Effector CD8-positive, alpha-beta T cell (primary cell): ENCODE measurements around the gene ZBTB20.

Source experiments
- DNase-seq: peaks from one replicate; lab custom pipeline; 2025; lab: John Stamatoyannopoulos, UW

ZBTB20 gene

DNA sequence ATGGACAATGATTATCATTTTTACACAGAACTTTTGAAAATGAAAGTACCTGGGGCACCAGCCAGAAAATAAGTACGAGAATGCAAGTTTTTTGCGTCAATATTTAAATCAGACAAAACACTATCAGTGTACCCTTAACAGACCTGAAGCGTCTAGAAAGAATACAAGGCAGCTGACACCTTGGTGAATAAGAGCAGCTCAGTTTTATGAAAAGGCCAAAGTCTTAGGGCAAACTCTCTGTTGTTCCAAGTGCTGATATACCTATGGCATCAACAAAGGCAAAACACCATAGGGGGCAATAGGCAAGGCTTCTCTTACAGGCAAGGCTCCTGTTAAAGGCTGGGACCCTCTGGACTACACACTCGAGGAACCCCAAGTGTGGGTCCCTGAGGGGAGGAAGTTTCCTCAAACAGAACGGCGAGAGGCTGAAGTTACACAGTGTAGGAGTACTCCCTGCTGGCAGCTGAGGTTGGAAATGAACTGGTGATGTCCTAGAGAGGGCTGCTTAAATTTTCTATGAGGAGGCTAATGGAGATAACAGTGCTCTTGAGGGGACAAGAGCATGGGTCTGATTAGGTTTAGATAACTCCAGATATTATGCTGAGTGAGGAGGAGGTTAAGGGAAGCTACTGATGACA, 562.2 kb downstream of the ZBTB20 start:
- no peak for DNase-seq

DNA sequence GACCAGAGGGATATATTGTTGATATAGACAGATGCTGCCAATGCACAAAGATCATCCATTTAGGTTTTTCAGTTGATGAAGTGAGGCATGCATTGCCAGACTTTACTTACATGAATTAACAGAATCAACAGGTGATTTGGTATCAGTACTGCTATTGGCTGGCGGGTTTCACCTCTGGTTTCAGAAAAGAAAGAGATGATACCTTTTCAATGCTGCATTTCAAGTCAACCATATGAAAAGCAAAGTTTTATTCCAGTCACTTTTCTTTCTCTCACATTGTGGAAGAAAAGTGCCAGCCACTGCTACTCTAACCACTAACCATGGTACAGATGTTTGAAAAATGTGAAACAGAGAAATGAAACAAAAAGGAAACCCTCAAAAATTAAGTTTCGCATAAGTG, 564.2 kb downstream of the ZBTB20 start:
- no peak for DNase-seq

GRCh38 chr3:114572364-114573062, 574.6 kb downstream of the ZBTB20 start:
- no peak for DNase-seq

- DNase-seq = no peak
Observed at GRCh38 chr3:114571363-114571762, 575.7 kb downstream of the ZBTB20 start.

DNA sequence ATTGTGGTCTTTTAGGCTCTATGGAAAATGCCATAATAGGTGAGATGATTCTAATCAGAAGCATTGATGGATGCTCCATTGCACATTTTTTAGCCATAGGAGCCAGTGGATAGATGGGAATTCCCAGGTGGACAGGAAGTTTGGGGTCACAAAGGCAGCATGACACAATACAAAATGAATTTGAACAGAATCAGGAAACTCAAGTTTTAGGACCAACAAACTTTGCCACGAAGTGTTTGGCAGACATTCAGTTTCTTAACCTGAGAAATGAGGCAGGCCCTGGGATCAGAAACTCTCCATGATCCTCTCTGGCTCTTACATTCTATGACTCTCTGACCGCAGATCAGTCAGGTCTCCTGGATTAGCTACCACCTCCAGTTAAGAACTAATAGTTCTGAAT, 577.9 kb downstream of the ZBTB20 start:
- no peak for DNase-seq

DNA sequence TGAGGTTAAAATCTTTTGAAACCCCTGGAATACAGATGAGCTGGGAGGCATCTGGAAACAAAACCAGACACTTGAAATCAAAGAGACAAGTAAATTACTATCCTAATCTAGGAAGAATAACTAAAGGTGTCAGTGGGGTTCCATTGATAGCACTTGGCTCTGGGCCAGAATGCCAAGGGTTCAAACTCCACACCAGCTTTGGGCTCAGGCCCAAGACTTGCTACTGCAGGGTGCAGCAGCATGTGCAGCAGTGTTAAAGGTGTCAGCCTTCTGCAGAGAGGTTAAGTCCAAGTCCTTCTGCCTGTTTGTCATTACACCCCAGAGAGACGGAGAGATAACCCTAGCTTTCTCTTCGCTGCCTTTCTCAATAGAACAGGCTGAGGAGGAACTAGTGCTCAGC, 579.3 kb downstream of the ZBTB20 start:
- DNase-seq = no peak

GRCh38 chr3:114566767-114567166, 580.3 kb downstream of the ZBTB20 start:
- DNase-seq = no peak

DNA sequence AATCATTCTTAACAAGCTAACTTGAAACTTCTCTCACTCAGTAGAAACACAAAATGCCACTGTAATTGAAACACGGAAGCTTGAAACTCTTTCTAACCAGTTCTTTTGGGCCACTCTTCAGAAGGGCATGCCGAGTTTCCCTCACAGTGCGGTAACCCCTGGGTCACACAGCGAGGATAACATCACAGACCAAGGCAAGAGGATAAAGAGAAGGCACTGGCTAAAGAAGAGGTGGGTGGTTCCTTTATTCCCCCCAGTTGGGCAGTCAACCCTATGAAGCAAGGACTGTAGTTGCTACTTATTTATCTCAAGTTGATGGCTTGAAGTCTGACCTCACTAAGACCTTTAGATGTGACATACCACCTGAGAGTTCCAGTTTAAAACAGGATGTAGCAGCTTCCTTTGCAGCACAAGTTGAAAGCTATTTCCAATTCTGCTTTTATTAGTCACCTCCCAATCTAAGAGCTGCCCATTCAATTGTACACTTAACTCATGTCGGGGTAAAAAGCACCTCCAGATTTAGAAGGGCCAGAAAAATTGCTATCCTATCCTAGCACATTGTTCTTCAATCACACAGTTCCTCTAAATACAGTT, 580.8 kb downstream of the ZBTB20 start:
- no peak for DNase-seq

- no peak for DNase-seq
Observed at GRCh38 chr3:114565216-114565615, 581.9 kb downstream of the ZBTB20 start.

- DNase-seq = no peak
Observed at GRCh38 chr3:114563720-114564119, 583.4 kb downstream of the ZBTB20 start.

DNA sequence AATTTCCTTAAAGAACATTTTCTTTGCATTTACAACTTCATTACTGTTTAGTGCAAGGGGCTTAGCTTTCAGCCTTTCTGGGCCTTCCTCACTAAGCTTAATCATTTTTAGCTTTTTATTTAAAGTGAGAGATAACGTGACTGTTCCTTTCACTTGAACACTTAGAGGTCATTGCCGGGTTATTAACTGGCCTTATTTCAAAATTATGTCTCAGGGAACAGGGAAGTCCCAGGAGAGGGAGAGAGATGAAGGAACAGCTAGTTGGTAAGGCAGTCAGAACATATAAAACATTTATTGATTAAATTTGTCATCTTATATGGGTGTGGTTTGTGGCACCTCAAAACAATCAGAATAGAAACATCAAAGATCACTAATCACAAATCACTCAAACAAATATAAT, 584.5 kb downstream of the ZBTB20 start:
- no peak for DNase-seq

DNA sequence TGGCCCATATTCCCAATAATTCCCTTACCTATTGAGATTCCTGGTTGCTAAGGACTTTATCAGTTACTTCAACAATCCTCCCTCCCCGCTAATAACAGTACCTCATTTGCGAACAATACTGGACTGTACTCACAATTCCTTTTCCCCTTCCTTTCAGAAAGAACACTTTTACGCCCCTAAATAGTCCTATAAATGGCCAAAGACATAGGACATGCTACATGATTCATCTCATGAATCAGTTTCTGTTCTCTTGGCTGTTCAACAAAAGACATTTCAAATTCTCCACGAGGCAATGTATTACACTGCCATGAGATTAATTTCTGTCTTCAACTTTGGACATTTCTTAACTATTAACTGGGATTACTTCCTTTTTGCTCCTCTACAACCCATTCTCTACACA, 588.8 kb downstream of the ZBTB20 start:
- no peak for DNase-seq

DNA sequence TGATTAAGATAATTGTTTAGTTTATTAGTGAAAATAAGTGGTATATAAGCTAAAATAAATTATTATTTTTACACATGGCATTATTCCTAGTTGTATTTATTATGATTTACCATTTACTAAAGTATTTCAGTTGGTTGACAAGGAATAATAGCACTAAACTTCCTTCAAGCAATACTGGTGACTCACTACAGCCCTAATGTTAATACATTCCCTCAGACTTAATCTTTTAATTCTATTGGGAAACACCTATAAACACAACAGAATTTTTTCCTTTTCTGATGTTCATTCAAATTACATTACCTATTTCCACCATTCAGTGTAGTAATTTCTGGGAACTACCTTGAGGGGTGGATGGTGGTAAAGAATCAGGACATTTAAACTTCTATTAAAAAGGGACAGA, 589.3 kb downstream of the ZBTB20 start:
- no peak for DNase-seq

DNA sequence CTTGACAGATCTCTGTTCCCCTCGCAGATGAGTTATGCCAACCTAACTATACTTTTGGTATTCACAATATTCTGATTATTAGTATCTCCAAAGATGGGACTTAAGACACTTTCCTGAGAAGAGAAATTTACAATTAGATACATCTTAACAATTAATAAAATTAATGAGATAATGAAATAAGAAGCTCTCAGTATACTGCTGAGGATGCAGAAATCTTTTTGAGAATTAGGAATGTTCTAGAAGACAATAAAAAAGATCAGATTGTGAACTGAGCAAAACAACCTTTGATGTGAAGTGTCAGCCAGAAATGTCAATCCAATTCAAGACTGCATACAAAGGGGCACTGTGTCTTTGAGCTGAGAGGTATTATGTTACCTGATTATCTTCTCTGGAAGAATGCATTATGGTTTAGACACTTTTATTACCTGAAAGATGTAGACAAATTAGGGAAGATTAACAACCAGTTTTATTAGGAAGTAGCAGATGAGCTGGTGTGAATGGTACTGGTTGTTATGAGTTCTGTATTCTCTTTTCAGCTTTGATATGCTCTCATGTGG, 590.4 kb downstream of the ZBTB20 start:
- no peak for DNase-seq

- no peak for DNase-seq
Observed at GRCh38 chr3:114554731-114555130, 592.4 kb downstream of the ZBTB20 start.

DNA sequence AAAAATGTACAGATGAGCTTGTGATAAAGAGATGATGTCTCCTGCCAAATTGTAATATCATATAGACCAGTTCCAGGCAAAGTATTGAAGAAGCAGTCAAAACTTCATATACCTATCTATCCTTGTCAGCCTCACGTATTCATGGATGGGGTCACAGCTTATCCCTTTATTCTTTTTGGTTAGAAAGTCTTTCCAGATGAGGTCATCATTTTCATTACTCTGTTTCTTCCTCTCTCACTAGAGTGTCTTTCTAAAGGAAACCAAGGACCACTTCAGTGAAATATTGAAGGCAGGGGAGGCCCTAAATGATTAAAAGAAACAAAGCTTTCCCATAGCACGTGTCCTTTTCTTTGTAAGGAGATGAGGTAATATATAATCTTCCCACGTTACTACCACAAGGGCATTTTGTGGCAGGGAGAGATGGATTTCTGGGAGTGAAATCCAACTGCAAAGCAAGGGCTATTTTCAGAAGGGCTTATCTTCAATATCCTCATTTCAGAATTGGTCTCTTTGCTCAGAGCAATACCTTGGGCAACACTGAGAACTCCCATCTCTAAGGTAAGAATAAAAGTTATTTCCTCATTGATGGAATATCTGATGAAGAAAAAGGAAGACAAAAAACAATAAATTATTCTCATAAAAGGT, 593.0 kb downstream of the ZBTB20 start:
- DNase-seq = no peak

DNA sequence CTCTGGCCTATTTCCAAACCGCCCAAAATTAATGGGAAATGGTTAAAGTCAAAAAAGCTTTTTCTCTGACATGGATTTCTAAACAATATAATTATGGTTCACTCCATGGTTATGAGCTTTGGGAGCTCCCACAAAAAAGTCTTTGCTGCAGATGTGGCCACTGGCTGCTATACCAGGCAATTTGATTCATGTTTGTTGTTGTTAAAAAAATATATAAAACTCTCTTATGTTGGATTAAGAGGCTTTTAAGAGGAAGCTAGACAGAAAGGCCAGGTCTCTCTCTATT, 594.6 kb downstream of the ZBTB20 start:
- no peak for DNase-seq

DNA sequence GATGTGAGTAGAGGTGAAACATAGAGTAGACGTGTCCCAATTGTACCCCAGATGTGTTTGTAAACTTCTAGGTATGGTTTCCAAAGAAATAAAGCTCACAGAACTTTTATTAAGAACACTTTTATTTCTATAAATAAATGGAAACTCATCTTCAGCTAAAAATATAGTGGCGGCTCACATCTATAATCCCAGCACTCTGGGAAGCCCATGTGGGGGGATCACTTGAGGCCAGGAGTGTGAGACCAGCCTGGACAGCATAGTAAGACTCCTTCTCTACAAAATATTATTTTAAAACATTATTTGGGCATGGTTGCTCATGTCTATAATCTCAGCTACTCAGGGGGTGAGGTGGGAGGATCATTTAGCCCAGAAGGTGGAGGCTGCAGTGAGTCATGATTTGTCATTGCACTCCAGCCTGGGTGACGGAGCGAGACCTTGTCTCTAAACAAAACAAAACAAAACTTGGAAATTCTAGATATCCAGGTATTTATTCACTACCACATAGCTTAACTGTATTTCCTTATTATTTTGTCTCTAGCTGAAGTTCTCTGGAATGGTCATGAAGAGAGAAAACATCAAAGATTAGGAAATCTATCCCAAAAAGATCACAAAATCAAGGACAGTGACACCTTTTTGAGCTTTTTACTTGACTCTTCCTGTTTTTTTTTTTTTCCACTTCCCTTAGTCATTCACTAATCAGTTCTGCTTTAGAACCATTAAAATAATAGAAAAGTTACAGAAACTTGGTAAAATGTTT, 595.1 kb downstream of the ZBTB20 start:
- no peak for DNase-seq

DNA sequence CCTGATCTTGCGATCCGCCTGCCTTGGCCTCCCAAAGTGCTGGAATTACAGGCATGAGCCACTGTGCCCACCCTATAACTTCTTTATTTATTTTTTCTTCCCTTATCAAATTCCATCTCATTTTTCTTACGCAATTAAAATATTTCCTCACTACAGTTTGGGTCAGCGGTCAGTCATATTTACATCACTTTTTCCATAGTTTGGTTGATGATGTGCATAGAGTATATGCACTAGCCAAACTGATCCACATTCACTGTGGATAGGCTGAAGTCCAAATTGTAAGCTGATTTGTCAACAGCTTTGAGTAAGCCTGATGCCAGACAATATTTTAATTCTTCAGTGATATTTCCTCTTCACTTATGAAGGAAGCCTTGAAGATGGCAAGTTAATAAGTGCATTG, 596.9 kb downstream of the ZBTB20 start:
- DNase-seq = no peak

- no peak for DNase-seq
Observed at GRCh38 chr3:114545193-114545592, 601.9 kb downstream of the ZBTB20 start.

- DNase-seq = no peak
Observed at GRCh38 chr3:114542359-114542758, 604.7 kb downstream of the ZBTB20 start.

GRCh38 chr3:114539525-114539924, 607.6 kb downstream of the ZBTB20 start:
- DNase-seq = no peak
